ENCODE measurements around the gene ECM2. TPM values are rescaled to one million over a fixed set of nuclear protein-coding genes. Genes with fewer than 3 reads are reported as not detected.

Gene ECM2
- total RNA-seq, 4 donors from 2014 or later: 4.9 to 15.2 (median 12.6) TPM

DNA sequence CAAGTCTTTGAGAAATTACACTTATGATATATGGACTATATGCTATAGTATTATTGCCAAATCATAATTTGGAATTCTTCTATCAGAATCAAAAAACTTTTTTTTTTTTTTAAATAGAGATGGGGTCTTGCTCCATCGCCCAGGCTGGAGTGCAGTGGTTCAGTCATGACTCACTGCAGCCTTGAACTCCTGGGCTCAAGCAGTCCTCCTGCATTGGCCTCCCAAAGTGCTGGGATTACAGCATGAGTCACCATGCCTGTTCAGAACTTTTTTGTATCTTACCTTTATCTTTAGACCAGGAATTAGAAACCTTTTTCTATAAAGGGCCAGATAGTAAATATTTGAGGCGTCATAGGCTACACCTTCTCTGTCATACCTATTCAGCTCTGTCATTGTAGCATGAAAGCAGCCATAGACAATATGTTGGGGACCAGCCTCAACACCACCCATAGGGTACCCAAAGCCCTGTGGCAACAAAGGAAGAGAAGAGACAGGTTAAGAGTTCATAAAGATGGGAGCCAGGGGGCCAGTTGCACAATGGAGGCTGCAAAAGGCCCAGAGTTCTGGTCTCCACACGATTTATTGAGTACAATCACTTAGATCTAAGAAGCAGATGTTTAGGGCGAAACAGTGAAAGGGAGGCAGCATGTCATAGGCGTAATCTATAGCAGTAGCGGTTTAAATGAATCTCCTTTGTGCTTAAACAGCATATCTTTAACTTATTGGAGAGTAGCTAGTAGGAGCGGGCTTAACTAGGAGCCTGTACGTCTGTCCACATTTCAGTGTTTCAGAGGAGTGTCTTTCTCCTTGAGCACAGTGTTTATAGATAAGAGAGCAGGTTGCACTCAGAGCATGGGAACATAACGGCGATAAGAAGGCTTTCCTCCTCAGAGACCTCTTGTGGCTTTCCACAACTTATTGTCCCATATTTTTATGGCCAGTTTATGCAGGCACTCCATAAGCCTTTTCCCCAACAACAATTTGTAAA, 12.5 kb downstream of the ECM2 start:
- intact Hi-C loops (cut with DNase I): no loop called here
- Histone ChIP-seq H3K4me3 (replicated peaks in 1 of 3) (no peak overlapping the region), H3K4me1 (no peaks in the 10 kb centered on the region), H3K36me3 (no peaks in the 10 kb centered on the region), H3K9me3 (no peaks in the 10 kb centered on the region), H3K27ac (no peak overlapping the region), H3K27me3 (no peaks in the 10 kb centered on the region)
- no peak for DNase-seq
- WGBS, 2 donors: 89 to 91% methylated on average over 10 of the region's 10 CpGs
- TF ChIP-seq POLR2A (IDR thresholded peaks at IDR 0.05): no peak
- TF ChIP-seq, protein P1, sequence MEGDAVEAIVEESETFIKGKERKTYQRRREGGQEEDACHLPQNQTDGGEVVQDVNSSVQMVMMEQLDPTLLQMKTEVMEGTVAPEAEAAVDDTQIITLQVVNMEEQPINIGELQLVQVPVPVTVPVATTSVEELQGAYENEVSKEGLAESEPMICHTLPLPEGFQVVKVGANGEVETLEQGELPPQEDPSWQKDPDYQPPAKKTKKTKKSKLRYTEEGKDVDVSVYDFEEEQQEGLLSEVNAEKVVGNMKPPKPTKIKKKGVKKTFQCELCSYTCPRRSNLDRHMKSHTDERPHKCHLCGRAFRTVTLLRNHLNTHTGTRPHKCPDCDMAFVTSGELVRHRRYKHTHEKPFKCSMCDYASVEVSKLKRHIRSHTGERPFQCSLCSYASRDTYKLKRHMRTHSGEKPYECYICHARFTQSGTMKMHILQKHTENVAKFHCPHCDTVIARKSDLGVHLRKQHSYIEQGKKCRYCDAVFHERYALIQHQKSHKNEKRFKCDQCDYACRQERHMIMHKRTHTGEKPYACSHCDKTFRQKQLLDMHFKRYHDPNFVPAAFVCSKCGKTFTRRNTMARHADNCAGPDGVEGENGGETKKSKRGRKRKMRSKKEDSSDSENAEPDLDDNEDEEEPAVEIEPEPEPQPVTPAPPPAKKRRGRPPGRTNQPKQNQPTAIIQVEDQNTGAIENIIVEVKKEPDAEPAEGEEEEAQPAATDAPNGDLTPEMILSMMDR (IDR thresholded peaks at IDR 0.05): no peak

DNA sequence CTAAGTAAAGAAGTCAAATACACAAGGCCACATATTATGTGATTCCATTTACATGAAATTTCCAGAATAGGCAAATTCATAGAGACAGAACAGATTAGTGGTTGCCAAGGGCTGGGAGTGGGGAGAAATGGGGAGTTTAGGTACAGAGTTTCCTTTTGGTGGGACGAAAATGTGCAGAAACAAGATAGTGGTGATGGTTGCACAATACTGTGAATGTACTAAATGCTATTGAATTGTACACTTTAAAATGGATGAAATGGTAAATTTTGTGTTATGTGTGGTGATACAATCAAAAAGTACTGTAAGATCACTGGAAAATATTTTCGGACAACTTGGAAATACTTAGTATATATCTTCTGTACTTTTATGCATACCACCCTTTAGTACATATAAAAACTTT, 15.0 kb downstream of the ECM2 start:
- Histone ChIP-seq H3K36me3 (no peaks in the 10 kb centered on the region), H3K27ac (no peak overlapping the region), H3K4me1 (no peaks in the 10 kb centered on the region), H3K9me3 (no peaks in the 10 kb centered on the region), H3K27me3 (no peaks in the 10 kb centered on the region), H3K4me3 (replicated peaks in 1 of 3) (no peak overlapping the region)
- intact Hi-C loops (cut with DNase I): no loop called here
- DNase-seq: no peak
- 94 to 96% methylated on average over 2 of the region's 2 CpGs for WGBS, 2 donors
- no peak for TF ChIP-seq POLR2A (IDR thresholded peaks at IDR 0.05)
- TF ChIP-seq, protein P1 (IDR thresholded peaks at IDR 0.05): no peak

DNA sequence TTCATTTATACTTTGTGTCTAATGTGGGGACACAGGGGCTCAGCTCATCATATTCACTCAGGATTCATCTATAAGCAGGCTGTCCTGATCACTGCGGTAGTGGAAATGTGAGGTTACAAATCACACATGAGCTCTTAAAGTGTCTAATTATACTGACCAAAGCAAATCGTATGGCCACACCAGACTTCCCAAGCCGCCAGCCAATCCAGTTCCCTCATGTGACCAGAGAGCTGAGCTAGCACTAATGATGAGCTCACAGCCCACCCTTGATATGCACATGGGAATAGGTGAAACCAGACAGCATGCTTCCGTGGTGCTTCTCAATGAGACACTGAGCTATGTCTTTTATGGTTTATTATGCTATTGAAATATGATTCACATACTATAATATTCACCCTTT, 17.6 kb downstream of the ECM2 start:
- 92 to 93% methylated on average over 4 of the region's 4 CpGs for WGBS, 2 donors
- no peak overlapping the region for H3K27ac ChIP-seq
- H3K4me1 ChIP-seq: no peaks in the 10 kb centered on the region
- no peaks in the 10 kb centered on the region for H3K27me3 ChIP-seq
- no peaks in the 10 kb centered on the region for H3K9me3 ChIP-seq
- DNase-seq: no peak
- H3K4me3 ChIP-seq (replicated peaks in 1 of 3): no peak overlapping the region
- no peaks in the 10 kb centered on the region for H3K36me3 ChIP-seq
- TF ChIP-seq, protein P1 (IDR thresholded peaks at IDR 0.05): no peak
- TF ChIP-seq POLR2A (IDR thresholded peaks at IDR 0.05): no peak
- intact Hi-C loops (cut with DNase I): no loop called here

DNA sequence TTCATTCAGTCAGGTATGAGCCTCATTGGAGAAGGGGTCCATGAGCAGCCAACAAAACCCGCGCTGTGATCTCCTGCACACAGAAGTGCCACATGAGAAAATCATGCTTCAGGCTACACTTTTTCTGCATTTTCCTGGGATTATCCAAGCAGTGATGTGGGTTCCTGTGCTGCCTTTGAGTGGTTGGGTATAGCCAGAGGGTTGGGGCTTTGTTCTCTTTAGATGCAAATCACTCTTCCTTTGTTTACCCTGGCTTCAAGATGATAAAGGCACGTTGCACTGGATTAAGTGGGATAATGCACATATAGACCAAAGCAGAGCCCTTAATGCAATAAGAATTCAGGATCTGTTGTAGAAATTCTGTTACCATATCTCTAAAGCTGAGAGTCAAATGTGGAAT, 18.7 kb downstream of the ECM2 start:
- intact Hi-C loops (cut with DNase I): no loop called here
- no peak overlapping the region for H3K27ac ChIP-seq
- H3K4me1 ChIP-seq: no peaks in the 10 kb centered on the region
- 68 to 78% methylated on average over 3 of the region's 3 CpGs for WGBS, 2 donors
- no peaks in the 10 kb centered on the region for H3K27me3 ChIP-seq
- H3K9me3 ChIP-seq: no peaks in the 10 kb centered on the region
- no peak for DNase-seq
- TF ChIP-seq, protein P1 (IDR thresholded peaks at IDR 0.05): no peak
- no peak for TF ChIP-seq POLR2A (IDR thresholded peaks at IDR 0.05)
- H3K36me3 ChIP-seq: no peaks in the 10 kb centered on the region
- no peak overlapping the region for H3K4me3 ChIP-seq (replicated peaks in 1 of 3)

DNA sequence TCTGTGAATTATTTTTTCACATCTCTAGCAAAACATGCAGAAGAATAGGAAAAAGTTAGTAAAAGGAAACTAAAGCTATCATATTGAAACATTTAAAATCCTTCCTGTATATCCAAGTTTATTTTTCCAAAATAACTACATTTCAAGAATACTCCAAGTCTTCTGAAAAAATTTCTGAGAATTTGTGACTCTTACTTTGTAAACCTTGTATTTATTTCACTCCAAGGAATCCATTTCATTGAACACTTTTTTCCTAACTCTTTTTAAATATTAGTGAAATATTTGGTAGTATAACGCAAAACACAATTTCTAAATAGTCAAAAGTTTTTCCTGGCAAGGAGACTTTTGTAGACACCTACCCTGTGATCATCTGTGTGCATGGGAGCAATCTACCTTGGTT, 19.3 kb downstream of the ECM2 start:
- DNase-seq: no peak
- Histone ChIP-seq H3K27me3 (no peaks in the 10 kb centered on the region), H3K4me3 (replicated peaks in 1 of 3) (no peak overlapping the region), H3K36me3 (no peaks in the 10 kb centered on the region), H3K4me1 (no peaks in the 10 kb centered on the region), H3K9me3 (no peaks in the 10 kb centered on the region), H3K27ac (no peak overlapping the region)
- no peak for TF ChIP-seq POLR2A (IDR thresholded peaks at IDR 0.05)
- TF ChIP-seq, protein P1 (IDR thresholded peaks at IDR 0.05): no peak
- intact Hi-C loops (cut with DNase I): no loop called here
- WGBS, 2 donors: 94 to 98% methylated on average over 1 of the region's 1 CpG

Data from thyroid gland (tissue), 4 donors.